DOHH2 (cell line): ENCODE results near the gene RNF34.

Experiments
- H3F3A ChIP-seq: fragments of 200-600 bp; sonication (generic), shearing (Covaris generic); 2 replicates; pipeline ENCODE4 v1.6.0; 2016; ENCODE audit warnings: antibody characterized with exemption, mild to moderate bottlenecking; ENCODE audit not compliant: control insufficient read depth, insufficient read depth
- H3K27ac ChIP-seq: fragments of 200-600 bp; sonication (generic); 2 replicates; pipeline ENCODE4 v1.5.1; 2014; ENCODE audit warnings: low read depth, mild to moderate bottlenecking, low read length, moderate library complexity
- H3K27me3 ChIP-seq: fragments of 200-600 bp; sonication (generic); 2 replicates; pipeline ENCODE4 v1.6.1; 2014; ENCODE audit warnings: mild to moderate bottlenecking, low read length, mixed read lengths; ENCODE audit not compliant: control insufficient read depth
- H3K36me3 ChIP-seq: fragments of 200-600 bp; sonication (generic); 2 replicates; pipeline ENCODE4 v1.6.1; 2014; ENCODE audit warnings: mild to moderate bottlenecking, low read length, moderate library complexity, mixed read lengths; ENCODE audit not compliant: control insufficient read depth
- H3K4me1 ChIP-seq: fragments of 200-600 bp; sonication (generic); 2 replicates; pipeline ENCODE4 v1.6.1; 2014; ENCODE audit warnings: mild to moderate bottlenecking, low read length, mixed read lengths; ENCODE audit not compliant: control insufficient read depth
- H3K4me2 ChIP-seq: fragments of 200-600 bp; sonication (generic); 2 replicates; pipeline ENCODE4 v1.6.0; 2014; ENCODE audit warnings: mild to moderate bottlenecking, low read length, moderate library complexity
- H3K4me3 ChIP-seq: fragments of 200-600 bp; sonication (generic); 2 replicates; pipeline ENCODE4 v1.5.1; 2014; ENCODE audit warnings: mild to moderate bottlenecking, low read length, mixed read lengths
- H3K79me2 ChIP-seq: fragments of 200-600 bp; sonication (generic); 2 replicates; pipeline ENCODE4 v1.6.1; 2014; ENCODE audit warnings: mild to moderate bottlenecking, low read length, mixed read lengths; ENCODE audit not compliant: control insufficient read depth
- H3K9me2 ChIP-seq: fragments of 200-600 bp; sonication (generic); replicated peaks from 2 replicates; pipeline ENCODE4 v1.6.1; 2014; ENCODE audit warnings: mild to moderate bottlenecking, low read length, mixed read lengths; ENCODE audit not compliant: control insufficient read depth
- H3K9me3 ChIP-seq: fragments of 200-600 bp; sonication (generic); 2 replicates; pipeline ENCODE4 v1.6.1; 2014; ENCODE audit warnings: antibody characterized with exemption, low read length, mixed read lengths; ENCODE audit not compliant: control insufficient read depth, insufficient read depth
- H4K20me1 ChIP-seq: fragments of 200-600 bp; sonication (generic); 2 replicates; pipeline ENCODE4 v1.6.0; 2014; ENCODE audit warnings: low read depth, mild to moderate bottlenecking, antibody characterized with exemption, low read length, moderate library complexity; ENCODE audit not compliant: control insufficient read depth, insufficient read depth
- EZH2phosphoT487 ChIP-seq: fragments of 200-600 bp; sonication (generic); IDR thresholded peaks from 2 replicates; pipeline ENCODE4 v1.6.1; 2017; ENCODE audit warnings: borderline replicate concordance, mild to moderate bottlenecking, antibody characterized with exemption, low read length, moderate library complexity, mixed read lengths
- TF ChIP-seq, protein P1 (sequence below): fragments of 200-600 bp; sonication (generic); IDR thresholded peaks from one replicate; pipeline ENCODE4 v1.5.1; 2014; ENCODE audit warnings: antibody characterized with exemption, mild to moderate bottlenecking, low read depth, low read length; ENCODE audit not compliant: poor library complexity, severe bottlenecking

RNF34 gene

DNA sequence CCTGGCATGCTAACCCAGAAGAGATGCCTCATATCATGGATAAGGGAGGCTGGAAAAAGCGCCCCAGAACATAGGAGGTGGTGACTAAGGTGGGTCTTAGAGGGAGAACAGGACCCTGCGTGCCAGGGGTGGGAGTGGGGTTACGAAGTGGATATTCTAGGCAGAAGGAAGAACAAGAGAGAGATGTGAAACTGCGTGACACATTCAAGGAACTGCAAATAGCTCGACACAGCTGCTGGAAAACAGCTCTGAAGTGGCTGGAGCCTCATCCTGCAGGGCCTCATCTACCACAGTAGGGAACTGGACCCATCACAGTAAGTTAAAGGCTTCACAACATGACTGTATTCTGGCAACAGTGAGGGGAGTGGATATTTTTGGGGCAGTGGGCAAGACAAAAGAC is 61.1 kb downstream of the RNF34 start:
- Histone ChIP-seq H3F3A (no peaks in the 10 kb centered on the region), H3K4me1 (peaks cover 34% of the 10 kb centered on the region), H3K9me3 (no peaks in the 10 kb centered on the region), H3K27ac (no peak overlapping the region), H3K9me2 (no peaks in the 10 kb centered on the region), H4K20me1 (peaks cover 28% of the 10 kb centered on the region), H3K4me3 (no peak overlapping the region), H3K4me2 (no peak overlapping the region), H3K79me2 (peaks cover 100% of the 10 kb centered on the region), H3K36me3 (peaks cover 60% of the 10 kb centered on the region), H3K27me3 (no peaks in the 10 kb centered on the region)
- no peak for TF ChIP-seq EZH2phosphoT487
- TF ChIP-seq, protein P1, sequence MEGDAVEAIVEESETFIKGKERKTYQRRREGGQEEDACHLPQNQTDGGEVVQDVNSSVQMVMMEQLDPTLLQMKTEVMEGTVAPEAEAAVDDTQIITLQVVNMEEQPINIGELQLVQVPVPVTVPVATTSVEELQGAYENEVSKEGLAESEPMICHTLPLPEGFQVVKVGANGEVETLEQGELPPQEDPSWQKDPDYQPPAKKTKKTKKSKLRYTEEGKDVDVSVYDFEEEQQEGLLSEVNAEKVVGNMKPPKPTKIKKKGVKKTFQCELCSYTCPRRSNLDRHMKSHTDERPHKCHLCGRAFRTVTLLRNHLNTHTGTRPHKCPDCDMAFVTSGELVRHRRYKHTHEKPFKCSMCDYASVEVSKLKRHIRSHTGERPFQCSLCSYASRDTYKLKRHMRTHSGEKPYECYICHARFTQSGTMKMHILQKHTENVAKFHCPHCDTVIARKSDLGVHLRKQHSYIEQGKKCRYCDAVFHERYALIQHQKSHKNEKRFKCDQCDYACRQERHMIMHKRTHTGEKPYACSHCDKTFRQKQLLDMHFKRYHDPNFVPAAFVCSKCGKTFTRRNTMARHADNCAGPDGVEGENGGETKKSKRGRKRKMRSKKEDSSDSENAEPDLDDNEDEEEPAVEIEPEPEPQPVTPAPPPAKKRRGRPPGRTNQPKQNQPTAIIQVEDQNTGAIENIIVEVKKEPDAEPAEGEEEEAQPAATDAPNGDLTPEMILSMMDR, result no peak

DNA sequence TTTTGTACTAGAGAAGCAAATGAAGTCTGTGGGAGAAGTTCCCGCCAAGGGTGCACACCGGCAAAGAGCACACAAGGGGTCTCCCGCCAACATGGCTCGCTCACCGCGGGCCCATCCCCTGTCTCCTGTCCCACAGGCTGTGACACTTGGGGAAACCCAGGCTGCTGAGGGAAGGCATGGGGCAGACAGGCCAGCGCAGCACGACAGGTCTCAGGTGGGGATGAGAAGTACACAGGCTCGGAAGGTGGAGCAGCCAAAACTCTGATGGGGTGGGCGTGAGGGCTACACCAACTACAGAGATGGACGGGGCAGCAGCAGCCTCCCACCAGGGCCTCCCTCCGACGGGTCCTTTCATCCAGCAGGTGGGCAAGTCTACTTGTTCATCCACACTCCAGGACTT is 64.4 kb downstream of the RNF34 start:
- Histone ChIP-seq H4K20me1 (peaks cover 25% of the 10 kb centered on the region), H3K4me2 (no peak overlapping the region), H3K36me3 (peaks cover 42% of the 10 kb centered on the region), H3K9me3 (no peaks in the 10 kb centered on the region), H3K79me2 (peaks cover 72% of the 10 kb centered on the region), H3K9me2 (no peaks in the 10 kb centered on the region), H3K27me3 (no peaks in the 10 kb centered on the region), H3K4me3 (no peak overlapping the region), H3K4me1 (peaks cover 43% of the 10 kb centered on the region), H3K27ac (no peak overlapping the region), H3F3A (peaks cover 5% of the 10 kb centered on the region)
- no peak for TF ChIP-seq EZH2phosphoT487
- TF ChIP-seq, protein P1, result no peak

DNA sequence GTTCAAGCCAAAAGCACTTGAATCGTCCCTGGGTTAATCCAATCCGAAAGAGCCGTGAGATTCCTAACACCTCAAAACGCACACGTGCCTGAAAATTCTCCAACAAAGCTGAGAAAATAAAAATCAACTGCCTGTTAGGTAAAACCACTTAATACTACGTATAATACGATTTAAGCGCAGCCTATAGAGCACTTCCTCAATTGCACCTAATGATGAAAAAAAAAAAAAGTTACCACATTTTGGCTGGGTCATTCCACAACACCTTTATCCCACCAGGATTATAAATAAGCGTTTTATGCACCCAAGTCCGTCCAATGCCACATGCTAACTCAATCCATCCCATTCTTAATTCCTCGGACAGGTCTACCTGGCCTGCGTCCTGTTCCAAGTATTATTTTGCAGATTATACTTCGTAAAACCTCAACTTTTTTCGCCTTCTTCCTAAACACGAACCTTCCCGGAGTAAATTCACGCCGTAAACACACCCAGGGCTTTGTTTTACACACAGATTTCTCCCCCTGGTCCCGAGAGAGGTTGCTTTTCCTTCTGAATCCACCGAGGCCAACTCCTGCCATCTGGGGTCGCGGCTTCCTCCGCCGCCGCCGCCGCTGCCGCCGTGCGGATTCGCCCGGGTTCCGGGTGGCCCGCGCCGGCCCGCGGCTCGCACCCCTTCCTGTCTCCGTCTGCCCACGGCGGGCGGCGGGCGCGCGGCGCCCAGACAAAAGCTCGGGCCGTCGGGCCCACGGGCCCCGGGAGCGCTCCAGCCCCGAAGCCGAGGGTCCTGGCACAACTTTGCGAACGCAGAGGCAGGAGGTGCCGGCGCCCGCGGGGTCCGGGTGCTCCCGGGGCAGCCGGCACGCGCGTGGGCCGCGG is 66.2 kb downstream of the RNF34 start:
- Histone ChIP-seq H3K9me2 (no peaks in the 10 kb centered on the region), H3K4me2 (peak overlapping the region; percentile 73), H4K20me1 (peaks cover 19% of the 10 kb centered on the region), H3K9me3 (no peaks in the 10 kb centered on the region), H3K4me3 (peak overlapping the region; percentile 87), H3K27me3 (no peaks in the 10 kb centered on the region), H3F3A (peaks cover 5% of the 10 kb centered on the region), H3K79me2 (peaks cover 54% of the 10 kb centered on the region), H3K27ac (peak overlapping the region; percentile 61), H3K36me3 (peaks cover 29% of the 10 kb centered on the region), H3K4me1 (peaks cover 40% of the 10 kb centered on the region)
- TF ChIP-seq, protein P1, result peak; percentile 30
- TF ChIP-seq EZH2phosphoT487, result no peak
